HG03108 (cell line): Measurements from ENCODE around the gene AKIRIN1.
"Not testable (repeated sequence)": the region's sequence is repeated elsewhere in the genome, so short reads cannot be mapped to it uniquely, and the experiment has no call there.

Experiments used
- ATAC-seq: cut with Tn5 transposase; IDR thresholded peaks from one replicate; pipeline ENCODE4 v1.9.1; 2021; ENCODE audit warnings: moderate library complexity; ENCODE audit not compliant: unreplicated experiment

AKIRIN1 gene

GRCh38 chr1:38994196-38994595, 3.1 kb downstream of the AKIRIN1 start:
- no peak for ATAC-seq

DNA sequence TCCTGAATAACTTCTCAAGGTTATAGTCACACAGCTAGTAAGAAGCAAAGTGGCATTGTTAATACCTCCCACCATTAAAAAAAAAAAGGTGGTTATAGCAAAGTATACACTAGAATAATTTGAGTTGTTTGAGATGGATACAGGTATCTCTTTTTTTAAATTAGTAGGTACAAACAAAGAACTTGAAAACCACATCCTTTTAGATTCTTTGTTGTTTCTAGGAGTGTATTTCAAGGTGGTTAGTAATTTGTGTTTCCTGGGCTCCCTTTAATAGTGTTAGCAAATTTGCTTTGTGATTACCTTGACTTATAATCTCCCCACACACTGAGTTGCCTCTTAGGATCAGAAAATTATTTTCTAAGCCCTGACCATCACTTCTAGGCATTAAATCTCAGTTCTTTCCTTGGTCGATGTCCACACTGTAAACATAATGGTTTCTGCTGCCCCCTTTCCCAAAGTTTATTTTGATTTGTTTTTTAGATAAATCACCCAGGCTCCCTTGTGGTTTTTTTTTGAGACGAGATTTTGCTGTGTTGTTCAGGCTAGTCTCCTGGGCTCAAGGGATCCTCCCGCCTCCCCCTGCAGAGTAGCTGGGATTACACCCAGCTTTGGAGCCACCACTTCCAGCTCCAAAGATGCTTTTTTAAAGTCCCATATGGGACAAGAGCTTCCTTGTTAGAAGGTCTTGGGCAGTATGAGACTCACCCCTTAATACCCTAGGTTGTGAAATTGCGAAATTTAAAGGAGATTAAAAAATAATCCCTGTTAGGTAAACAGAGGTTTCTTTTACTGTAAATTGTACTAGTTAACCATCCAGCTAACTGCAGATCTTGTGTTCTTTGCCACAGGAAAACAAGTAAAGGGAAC, 6.2 kb downstream of the AKIRIN1 start:
- no peak for ATAC-seq

DNA sequence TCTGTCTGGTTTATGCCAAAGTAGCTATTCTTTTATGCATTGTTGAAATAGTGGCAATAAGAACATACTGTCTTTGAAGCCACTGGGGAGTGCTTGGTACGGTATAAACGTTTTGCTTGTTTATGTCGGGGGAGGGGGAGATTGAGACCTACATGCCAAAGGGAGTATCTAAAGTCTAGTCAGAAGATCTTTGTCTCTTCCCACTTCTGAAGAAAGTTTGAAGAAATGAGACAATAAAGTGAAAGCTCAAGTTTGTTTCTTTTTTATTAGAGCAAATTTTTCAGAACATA, 6.8 kb downstream of the AKIRIN1 start:
- ATAC-seq: no peak

DNA sequence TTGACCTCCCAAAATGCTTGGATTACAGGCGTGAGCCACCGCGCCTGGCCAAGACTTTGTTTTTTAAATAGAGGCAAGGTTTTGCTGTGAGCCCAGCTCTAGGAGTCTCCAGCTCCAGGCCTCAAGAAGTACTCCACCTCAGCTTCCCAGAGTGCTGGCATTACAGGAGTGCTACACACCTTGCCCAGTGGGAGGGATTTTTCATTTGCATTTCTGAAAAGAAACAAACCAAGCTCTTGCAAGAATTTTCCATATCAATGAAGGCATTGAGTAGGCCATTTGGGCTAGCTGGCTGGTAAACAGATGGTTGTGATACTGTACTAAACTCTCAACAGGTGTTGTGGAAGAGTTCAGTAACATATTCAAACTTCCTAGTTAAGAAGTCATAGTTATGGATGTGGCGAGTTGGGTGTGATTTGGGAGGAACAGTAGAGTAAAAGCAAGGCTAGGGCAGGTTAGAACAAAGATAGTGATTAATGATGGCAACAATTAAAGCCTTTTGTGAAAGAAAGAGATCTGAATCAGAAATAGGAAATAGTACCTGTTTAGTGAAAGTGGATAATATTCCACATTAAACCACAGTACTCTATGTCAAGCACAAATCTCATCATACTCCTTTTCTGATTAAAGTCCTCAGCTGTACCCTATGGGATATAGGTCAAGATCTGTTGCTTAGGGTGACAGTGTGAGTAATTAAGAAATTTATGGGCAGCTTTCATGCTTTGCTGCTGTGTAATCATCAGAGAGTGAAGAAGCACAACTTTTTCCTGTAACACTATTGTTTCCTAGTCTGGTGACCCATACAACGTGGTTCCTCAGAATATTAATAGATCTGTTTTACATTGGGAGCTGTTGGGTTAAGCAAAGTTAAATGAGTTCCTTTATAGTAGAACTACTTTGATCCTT, 10.7 kb downstream of the AKIRIN1 start:
- ATAC-seq: no peak

DNA sequence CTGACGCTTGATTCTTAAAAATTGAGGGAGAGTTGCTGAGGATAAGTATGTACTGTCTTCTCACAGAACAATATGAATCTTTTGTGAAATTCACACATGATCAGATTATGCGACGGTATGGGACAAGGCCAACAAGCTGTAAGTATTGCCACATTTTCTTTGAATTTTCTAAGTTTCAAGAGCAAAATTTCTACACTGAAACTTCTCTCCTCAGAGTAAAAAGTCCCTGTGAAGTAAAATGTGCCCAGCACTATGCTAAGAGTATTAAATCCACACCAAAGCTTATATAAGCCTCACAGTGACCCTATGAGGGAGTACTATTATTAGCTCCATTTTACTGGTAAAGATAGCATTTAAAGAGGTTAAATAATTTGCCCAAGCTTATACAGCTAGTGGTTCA, 12.2 kb downstream of the AKIRIN1 start:
- ATAC-seq: no peak

DNA sequence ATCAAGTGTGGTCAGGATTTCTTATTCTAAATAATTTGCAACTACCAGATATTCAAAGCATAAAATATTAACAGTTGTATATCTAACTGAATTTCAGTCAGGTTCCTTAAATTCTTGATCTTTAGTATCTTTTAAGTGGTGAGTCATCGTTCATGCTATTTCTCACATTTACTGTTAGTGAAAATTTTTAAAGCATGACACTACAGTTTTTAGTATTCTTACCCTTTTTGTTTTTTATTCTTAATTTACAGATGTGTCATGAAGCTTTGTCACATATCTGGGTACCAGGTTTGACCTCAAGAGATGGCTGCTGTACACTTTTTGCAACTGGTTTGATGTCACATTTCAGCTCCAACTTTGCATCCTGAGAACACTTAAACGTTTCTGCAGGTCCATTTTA, 12.7 kb downstream of the AKIRIN1 start:
- ATAC-seq: no peak

DNA sequence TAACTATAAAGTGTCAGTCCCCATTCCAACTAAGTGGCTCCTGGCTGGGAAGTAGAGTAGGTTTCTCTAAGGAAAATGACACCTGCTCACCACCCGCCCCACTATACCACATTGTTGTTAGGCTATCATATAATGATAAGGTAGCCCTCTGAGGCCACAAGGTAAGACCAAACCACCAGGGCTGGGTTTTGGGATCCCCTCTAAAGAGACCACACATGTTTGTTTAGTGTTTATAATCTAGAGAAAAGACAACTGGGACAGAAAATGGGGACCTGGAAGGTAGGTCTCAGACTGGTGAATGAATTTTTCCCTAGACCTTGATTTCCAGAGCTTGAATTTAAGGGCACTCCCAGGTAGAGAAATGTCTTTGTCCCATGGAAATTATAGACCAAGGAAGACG, 15.2 kb downstream of the AKIRIN1 start:
- ATAC-seq: no peak

DNA sequence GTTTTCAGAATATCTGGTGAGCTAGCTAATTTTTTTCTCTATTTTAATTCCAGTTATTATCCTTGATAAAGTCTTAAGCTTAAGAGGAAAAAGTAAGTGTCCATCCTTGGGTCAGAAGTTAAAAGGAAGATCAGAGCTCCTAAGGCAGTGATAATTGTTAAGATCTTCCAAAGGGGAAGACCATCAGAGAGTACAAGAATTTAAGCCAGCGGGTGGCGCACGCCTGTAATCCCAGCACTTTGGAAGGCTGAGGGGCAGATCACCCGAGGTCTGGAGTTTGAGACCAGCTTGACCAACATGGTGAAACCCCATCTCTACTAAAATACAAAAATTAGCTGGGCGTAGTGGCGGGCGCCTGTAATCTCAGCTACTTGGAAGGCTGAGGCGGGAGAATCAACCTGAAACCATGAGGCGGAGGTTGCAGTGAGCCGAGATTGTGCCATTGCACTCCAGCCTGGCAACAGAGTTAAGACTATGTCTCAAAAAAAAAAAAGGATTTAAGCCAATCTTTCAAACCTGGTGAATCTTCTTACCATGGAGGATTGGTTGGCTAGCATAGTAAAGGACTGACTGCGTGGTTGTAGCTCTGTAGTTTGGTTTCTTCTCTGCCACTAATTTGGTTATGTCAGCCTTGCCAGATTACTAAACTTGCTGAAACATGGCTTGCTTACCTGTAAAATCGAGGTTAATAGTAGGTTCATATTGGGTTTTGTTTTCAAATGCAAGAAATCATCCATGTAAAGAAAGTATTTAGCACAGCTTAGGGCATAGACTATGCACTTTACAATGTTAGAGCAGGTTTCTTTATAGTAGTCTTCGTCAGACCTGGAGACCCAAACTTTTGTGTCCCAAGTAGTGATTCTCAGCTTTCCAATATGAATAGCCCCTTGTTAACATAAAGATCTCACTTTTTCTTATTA, 15.9 kb downstream of the AKIRIN1 start:
- no peak for ATAC-seq

GRCh38 chr1:39014956-39015355, 23.9 kb downstream of the AKIRIN1 start:
- ATAC-seq: not testable (repeated sequence)

GRCh38 chr1:39016604-39017171, 25.6 kb downstream of the AKIRIN1 start:
- no peak for ATAC-seq

DNA sequence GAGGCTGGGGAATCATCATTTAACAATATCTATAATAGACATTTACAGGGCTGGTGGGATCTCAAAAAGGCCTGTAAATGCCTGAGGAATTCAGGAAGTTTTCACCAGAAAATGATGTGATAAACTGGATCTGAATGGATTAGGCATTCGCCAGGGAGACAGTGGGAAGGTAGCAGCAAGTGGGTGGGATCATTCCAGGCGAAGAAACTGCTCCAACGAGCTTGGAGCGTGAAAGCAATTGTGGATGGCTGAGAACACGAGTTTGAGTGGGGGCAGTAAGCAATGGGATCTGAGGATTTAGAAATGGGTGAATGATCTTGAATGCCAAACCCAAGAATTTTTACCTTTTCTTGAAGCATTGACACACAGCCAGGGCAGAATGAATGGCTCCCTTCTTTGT, 26.2 kb downstream of the AKIRIN1 start:
- no peak for ATAC-seq

- ATAC-seq: not testable (repeated sequence)
Measured at GRCh38 chr1:39020494-39020893, 29.4 kb downstream of the AKIRIN1 start.

DNA sequence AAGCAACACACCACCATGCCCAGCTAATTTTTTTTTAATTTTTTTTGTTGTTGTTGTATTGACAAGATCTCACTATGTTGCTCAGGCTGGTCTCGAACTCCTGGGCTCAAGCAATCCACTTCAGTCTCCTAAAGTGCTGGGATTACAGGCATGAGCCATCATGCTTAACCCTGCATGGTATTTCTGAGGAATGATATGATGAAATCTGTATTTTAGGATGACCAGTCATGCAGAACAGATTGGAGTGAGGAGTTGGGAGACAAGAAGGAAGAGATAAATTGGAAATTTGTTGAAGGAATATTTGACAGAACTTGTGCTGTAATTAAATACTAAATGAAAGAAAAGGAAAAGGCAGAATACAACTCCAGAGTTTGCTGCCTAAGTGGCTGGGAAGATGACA, 30.4 kb downstream of the AKIRIN1 start:
- ATAC-seq: no peak

- ATAC-seq: no peak
Measured at GRCh38 chr1:39023140-39023539, 32.1 kb downstream of the AKIRIN1 start.

GRCh38 chr1:39026051-39026865, 35.2 kb downstream of the AKIRIN1 start, which contains the start of gene NDUFS5:
TSS of gene NDUFS5 (plus strand) at chr1:39026350. CDS start at chr1:39028725, 2,375 bp downstream.
- ATAC-seq: peak; percentile 72

DNA sequence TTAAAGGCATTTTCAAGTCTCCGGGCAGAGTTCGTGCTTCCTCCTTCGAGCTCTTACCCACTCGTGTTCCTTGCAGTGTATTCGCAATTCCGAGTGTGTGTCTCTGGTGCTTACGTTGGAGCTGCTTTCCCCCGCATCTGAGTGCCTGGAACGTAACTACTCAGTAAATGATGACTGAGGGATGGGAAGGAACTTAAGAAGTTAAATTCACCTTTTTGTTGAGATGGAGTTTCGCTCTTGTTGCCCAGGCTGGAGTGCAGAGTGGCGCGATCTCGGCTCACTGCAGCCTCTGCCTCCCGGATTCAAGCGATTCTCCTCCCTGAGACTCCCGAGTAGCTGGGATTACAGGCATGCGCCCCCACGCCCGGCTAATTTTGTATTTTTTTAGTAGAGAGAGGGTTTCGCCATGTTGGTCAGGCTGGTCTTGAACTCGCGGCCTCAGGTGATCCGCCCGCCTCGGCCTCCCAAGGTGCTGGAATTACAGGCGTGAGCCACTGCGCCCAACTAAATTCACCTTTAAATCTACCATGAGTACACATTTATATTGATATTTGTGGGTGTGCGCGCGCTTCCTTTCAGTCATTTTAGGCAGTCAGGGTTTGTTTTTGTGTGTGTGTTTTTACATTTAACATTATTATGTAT, 35.9 kb downstream of the AKIRIN1 start:
- no peak for ATAC-seq

GRCh38 chr1:39034114-39034654, 43.1 kb downstream of the AKIRIN1 start:
- no peak for ATAC-seq

DNA sequence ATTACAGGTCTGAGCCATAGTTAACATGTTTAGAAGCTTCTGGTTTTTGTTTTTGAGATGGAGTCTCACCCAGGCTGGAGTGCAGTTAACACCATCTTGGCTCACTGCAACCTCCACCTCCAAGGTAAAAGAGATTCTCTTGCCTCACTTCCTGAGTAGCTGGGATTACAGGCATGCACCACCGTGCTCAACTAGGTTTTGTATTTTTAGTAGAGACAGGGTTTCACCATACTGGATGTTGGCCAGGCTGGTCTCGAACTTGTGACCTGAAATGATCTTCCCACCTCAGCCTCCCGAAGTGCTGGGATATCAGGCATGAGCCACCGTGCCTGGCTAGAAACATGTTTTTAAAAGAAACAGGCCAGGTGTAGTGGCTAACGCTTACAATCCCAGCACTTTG, 45.6 kb downstream of the AKIRIN1 start:
- ATAC-seq: no peak

DNA sequence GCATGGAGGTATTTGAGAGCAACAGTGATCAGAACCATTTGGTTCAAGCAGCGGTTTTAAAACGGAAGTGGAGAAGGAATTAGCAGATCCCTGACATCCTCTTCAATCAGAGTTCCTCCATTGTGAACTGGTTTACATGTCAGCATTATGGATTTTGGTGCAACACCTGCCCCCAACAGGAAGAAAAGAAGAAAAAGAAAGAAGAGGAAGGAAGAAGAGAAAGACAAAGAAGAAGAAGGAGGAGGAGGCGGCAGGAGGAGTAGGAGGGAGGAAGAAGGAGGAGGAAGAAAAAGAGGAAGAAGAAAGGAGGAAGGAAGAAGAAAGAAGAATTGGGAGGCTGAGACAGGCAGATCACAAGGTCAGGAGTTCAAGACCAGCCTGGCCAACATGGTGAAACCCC, 52.4 kb downstream of the AKIRIN1 start:
- ATAC-seq: no peak
